Hepatocyte (in vitro differentiated cells): ENCODE data around the gene CCPG1. TPM values are rescaled to one million over a fixed set of nuclear protein-coding genes. Genes with fewer than 3 reads are reported as not detected.

Experiments used
- DNase-seq: peaks from one replicate; pipeline ENCODE4 v3.0.0-alpha.2; 2016; ENCODE audit warnings: low spot score
- H2AFZ ChIP-seq: fragments of 200-600 bp; sonication (generic); 2 replicates; pipeline ENCODE4 v1.6.0; 2016; ENCODE audit warnings: antibody characterized with exemption, mild to moderate bottlenecking
- H3K27ac ChIP-seq: fragments of 200-600 bp; sonication (generic); 2 replicates; pipeline ENCODE4 v1.5.1; 2016; ENCODE audit warnings: mild to moderate bottlenecking
- H3K27me3 ChIP-seq: fragments of 200-600 bp; sonication (generic); 2 replicates; pipeline ENCODE4 v1.6.1; 2016
- H3K36me3 ChIP-seq: fragments of 200-600 bp; sonication (generic); replicated peaks from 2 replicates; pipeline ENCODE4 v1.5.1; 2016; ENCODE audit warnings: low read depth; ENCODE audit not compliant: insufficient read depth
- H3K4me1 ChIP-seq: fragments of 200-600 bp; sonication (generic); 2 replicates; pipeline ENCODE4 v1.5.1; 2016; ENCODE audit warnings: mild to moderate bottlenecking, moderate library complexity; ENCODE audit not compliant: insufficient read depth
- H3K4me2 ChIP-seq: fragments of 200-600 bp; sonication (generic); 2 replicates; pipeline ENCODE4 v1.6.0; 2016
- H3K4me3 ChIP-seq: fragments of 200-600 bp; sonication (generic); 2 replicates; pipeline ENCODE4 v1.5.1; 2016; ENCODE audit warnings: mild to moderate bottlenecking
- H3K79me2 ChIP-seq: fragments of 200-600 bp; sonication (generic); 2 replicates; pipeline ENCODE4 v1.6.0; 2017; ENCODE audit warnings: mild to moderate bottlenecking
- H3K9me2 ChIP-seq: fragments of 200-600 bp; sonication (generic); replicated peaks from 2 replicates; pipeline ENCODE4 v1.6.0; 2017; ENCODE audit warnings: mild to moderate bottlenecking; ENCODE audit not compliant: insufficient read depth
- H3K9me3 ChIP-seq: fragments of 200-600 bp; sonication (generic); 2 replicates; pipeline ENCODE4 v1.5.1; 2016; ENCODE audit warnings: low read depth, mild to moderate bottlenecking
- H4K20me1 ChIP-seq: fragments of 200-600 bp; sonication (generic); 2 replicates; pipeline ENCODE4 v1.6.0; 2016; ENCODE audit warnings: mild to moderate bottlenecking; ENCODE audit not compliant: insufficient read depth, poor library complexity, severe bottlenecking
- EZH2 ChIP-seq: fragments of 200-600 bp; sonication (generic); IDR thresholded peaks from 2 replicates; pipeline ENCODE4 v1.6.1; 2016; ENCODE audit warnings: antibody characterized with exemption, mild to moderate bottlenecking, borderline replicate concordance
- EZH2phosphoT487 ChIP-seq: fragments of 200-600 bp; sonication (generic); IDR thresholded peaks from one replicate; pipeline ENCODE4 v1.6.1; 2018; ENCODE audit warnings: antibody characterized with exemption, mild to moderate bottlenecking, low read depth, moderate library complexity; ENCODE audit not compliant: unreplicated experiment, severe bottlenecking
- WGBS: methylation state at CpG from one replicate; pipeline ENCODE4 v1.1.6; 2016; ENCODE audit warnings: low lambda C conversion rate; ENCODE audit errors: missing lambda C conversion rate; 5-methylcytosine and 5-hydroxymethylcytosine counted together
- polyA plus RNA-seq: library from polyadenylated mRNA; unstranded; fragments of >200 nt; fragmentation: Nextera tagmentation; extraction: Ambion mirVana; gene quantifications from 2 replicates; pipeline ENCODE4 v1.2.1, GENCODE V29; 2016
- total RNA-seq: library from RNA; depleted of rRNA; stranded (reverse); fragments of >200 nt; gene quantifications from 2 replicates; pipeline ENCODE4 v1.2.3, GENCODE V29; 2014
- TF ChIP-seq, protein P1 (sequence below): fragments of 200-600 bp; sonication (generic); IDR thresholded peaks from 2 replicates; pipeline ENCODE4 v1.5.1; 2016; ENCODE audit warnings: antibody characterized with exemption, mild to moderate bottlenecking; ENCODE audit not compliant: poor library complexity

The CCPG1 gene
- total and polyA plus RNA-seq, 2 experiments from 2014 or later: 32.4 to 38.9 TPM

DNA sequence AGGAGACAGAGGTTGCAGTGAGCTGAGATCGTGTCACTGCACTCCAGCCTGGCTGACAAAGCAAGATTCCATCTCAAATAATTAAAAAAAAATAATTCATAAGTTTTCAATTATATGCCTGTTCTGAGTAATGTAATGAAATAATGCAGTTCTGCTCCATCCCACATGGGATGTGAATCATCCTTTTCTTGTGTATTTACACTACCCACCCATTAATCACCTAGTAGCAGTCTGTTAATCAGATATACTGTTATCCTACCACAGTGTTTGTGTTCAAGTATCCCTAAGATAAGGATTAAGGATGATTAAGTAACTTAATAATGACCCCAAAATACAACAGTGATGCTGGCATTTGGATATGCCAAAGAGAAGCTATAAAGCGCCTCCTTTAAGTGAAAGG is 50.4 kb downstream of the CCPG1 start:
- TF ChIP-seq EZH2: no peak
- TF ChIP-seq, protein P1, sequence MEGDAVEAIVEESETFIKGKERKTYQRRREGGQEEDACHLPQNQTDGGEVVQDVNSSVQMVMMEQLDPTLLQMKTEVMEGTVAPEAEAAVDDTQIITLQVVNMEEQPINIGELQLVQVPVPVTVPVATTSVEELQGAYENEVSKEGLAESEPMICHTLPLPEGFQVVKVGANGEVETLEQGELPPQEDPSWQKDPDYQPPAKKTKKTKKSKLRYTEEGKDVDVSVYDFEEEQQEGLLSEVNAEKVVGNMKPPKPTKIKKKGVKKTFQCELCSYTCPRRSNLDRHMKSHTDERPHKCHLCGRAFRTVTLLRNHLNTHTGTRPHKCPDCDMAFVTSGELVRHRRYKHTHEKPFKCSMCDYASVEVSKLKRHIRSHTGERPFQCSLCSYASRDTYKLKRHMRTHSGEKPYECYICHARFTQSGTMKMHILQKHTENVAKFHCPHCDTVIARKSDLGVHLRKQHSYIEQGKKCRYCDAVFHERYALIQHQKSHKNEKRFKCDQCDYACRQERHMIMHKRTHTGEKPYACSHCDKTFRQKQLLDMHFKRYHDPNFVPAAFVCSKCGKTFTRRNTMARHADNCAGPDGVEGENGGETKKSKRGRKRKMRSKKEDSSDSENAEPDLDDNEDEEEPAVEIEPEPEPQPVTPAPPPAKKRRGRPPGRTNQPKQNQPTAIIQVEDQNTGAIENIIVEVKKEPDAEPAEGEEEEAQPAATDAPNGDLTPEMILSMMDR: no peak
- TF ChIP-seq EZH2phosphoT487: no peak
- H4K20me1 ChIP-seq: no peaks in the 10 kb centered on the region
- no peak overlapping the region for H3K4me3 ChIP-seq
- no peaks in the 10 kb centered on the region for H3K4me1 ChIP-seq
- no peaks in the 10 kb centered on the region for H3K27me3 ChIP-seq
- H3K9me2 ChIP-seq: no peaks in the 10 kb centered on the region
- no peak for DNase-seq
- H3K79me2 ChIP-seq: no peaks in the 10 kb centered on the region
- H2AFZ ChIP-seq: no peak overlapping the region
- H3K27ac ChIP-seq: no peak overlapping the region
- H3K9me3 ChIP-seq: no peaks in the 10 kb centered on the region
- H3K4me2 ChIP-seq: no peak overlapping the region
- WGBS: 92% methylated on average over 2 of the region's 2 CpGs
- H3K36me3 ChIP-seq: no peaks in the 10 kb centered on the region

DNA sequence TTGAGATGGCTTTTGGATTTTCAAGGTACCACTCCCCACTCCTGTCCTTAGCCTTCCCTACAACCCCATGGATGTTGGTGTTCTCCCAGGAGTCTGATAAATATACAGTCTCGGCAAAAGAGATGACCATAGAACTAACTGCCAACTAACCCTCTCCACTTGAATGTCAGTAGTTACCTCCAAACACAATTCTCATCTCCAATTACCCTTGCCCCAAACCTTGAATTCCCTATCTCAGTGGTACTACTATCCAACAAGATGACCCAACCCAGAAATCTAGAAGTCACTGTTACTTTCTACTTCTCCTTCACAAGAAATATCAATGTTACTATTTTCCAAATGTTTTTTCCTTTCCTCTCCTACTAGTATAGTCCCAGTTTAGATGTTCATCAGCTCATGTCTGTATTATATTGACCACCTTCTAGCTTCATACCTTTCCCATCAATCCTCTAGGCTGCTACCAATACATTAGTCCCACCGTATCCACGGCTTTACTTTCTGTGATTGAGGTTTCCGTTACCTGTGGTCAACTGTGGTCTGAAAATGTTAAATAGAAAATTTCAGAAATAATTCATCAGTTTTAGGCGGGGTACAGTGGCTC is 51.1 kb downstream of the CCPG1 start:
- Histone ChIP-seq H2AFZ (no peak overlapping the region), H3K4me1 (no peaks in the 10 kb centered on the region), H3K27ac (no peak overlapping the region), H3K4me2 (no peak overlapping the region), H3K79me2 (no peaks in the 10 kb centered on the region), H3K36me3 (no peaks in the 10 kb centered on the region), H3K9me2 (no peaks in the 10 kb centered on the region), H3K9me3 (no peaks in the 10 kb centered on the region), H4K20me1 (no peaks in the 10 kb centered on the region), H3K27me3 (no peaks in the 10 kb centered on the region), H3K4me3 (no peak overlapping the region)
- TF ChIP-seq EZH2phosphoT487 (no peak), EZH2 (no peak)
- TF ChIP-seq, protein P1: no peak
- no peak for DNase-seq
- 96% methylated on average over 5 of the region's 5 CpGs for WGBS

DNA sequence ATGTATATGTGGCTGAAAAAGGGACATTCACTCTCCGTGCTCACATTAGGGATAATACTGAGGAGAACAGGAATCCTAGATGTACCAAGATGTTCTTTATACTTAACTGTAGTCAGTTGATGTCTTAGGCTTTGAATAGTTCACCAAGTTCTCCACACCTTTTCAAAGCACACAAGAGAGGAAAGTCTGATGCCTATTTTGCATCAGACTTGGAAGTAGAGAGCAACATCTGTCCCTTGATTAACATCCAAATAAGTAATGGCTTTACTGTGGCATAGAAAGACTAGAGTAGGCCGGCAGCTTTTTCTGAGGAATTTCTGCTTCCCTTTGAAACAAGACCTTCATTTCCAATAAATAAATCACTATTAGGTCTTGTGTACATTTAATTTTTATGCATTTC is 55.1 kb downstream of the CCPG1 start:
- Histone ChIP-seq H3K4me1 (no peaks in the 10 kb centered on the region), H3K36me3 (no peaks in the 10 kb centered on the region), H4K20me1 (no peaks in the 10 kb centered on the region), H3K9me2 (no peaks in the 10 kb centered on the region), H3K79me2 (no peaks in the 10 kb centered on the region), H2AFZ (no peak overlapping the region), H3K4me2 (no peak overlapping the region), H3K4me3 (no peak overlapping the region), H3K9me3 (no peaks in the 10 kb centered on the region), H3K27ac (no peak overlapping the region), H3K27me3 (no peaks in the 10 kb centered on the region)
- DNase-seq: no peak
- TF ChIP-seq EZH2phosphoT487 (no peak), EZH2 (no peak)
- TF ChIP-seq, protein P1: no peak
- 74% methylated on average over 2 of the region's 2 CpGs for WGBS

DNA sequence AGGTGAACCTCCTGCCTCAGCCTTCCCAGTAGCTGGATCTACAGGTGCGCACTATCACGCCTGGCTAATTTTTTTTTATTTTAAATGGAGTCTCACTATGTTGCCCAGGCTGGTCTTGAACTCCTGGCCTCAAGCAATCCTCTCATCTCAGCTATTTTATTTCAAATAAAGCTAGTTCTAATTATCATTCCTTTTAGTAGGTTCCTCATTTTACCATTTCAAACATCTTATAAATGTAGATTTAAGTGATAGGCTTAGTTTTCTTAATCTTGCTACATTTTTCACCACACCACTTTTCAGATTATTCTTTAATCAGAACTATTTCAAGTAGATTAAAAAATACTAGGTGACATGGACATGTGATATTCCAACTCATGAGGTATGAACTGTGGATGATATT is 58.9 kb downstream of the CCPG1 start:
- DNase-seq: no peak
- no peak overlapping the region for H3K4me3 ChIP-seq
- no peak overlapping the region for H3K27ac ChIP-seq
- no peaks in the 10 kb centered on the region for H3K9me2 ChIP-seq
- H2AFZ ChIP-seq: no peak overlapping the region
- TF ChIP-seq, protein P1: no peak
- no peak for TF ChIP-seq EZH2
- TF ChIP-seq EZH2phosphoT487: no peak
- no peaks in the 10 kb centered on the region for H3K27me3 ChIP-seq
- no peaks in the 10 kb centered on the region for H3K79me2 ChIP-seq
- WGBS: 96% methylated on average over 2 of the region's 2 CpGs
- no peaks in the 10 kb centered on the region for H4K20me1 ChIP-seq
- no peak overlapping the region for H3K4me2 ChIP-seq
- no peaks in the 10 kb centered on the region for H3K4me1 ChIP-seq
- no peaks in the 10 kb centered on the region for H3K9me3 ChIP-seq
- H3K36me3 ChIP-seq: no peaks in the 10 kb centered on the region
